ENCODE results near the gene NFATC2. TPM values are rescaled to one million over a fixed set of nuclear protein-coding genes. Genes with fewer than 3 reads are reported as not detected.

The NFATC2 gene
- total RNA-seq, 1 donor from 2014 or later = not detected

DNA sequence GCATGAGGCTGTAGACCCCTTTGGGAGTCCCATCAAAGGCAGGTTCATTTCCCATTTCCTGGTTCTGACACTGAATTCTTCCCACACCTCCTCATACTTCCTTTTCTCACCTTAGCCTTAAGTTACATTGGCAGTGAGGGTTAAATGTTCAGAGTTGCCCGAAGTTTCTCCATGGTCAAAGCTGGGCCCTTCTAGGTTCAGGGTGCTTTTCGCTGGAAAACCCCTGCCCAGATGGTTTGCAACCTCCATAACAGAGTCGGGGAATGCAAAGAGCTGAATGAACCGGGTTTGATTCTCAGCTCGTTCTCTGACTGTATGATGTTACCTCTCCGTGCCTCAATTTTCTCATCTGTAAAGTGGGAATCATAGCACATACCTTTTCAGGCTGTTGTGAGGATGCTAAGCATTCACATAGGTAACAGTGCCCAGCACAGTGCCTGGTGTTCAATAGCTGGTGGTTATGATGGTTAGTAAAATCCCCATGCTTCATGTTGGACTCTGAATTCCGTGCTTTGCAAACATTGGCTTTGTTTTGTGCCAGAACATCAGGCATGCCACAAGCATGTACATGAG is 149.8 kb downstream of the NFATC2 start:
- Histone ChIP-seq H3K4me3 (ENCODE audit: low read depth, low read length) (no peak overlapping the region), H3K27me3 (ENCODE audit: control insufficient read depth, insufficient read depth, low read length) (peaks cover 6% of the 10 kb centered on the region), H3K36me3 (ENCODE audit: control insufficient read depth, insufficient read depth, low read length) (no peaks in the 10 kb centered on the region)
- FAIRE-seq (no peak), DNase-seq (ENCODE audit: low read depth) (no peak)
- TF ChIP-seq, protein P1, sequence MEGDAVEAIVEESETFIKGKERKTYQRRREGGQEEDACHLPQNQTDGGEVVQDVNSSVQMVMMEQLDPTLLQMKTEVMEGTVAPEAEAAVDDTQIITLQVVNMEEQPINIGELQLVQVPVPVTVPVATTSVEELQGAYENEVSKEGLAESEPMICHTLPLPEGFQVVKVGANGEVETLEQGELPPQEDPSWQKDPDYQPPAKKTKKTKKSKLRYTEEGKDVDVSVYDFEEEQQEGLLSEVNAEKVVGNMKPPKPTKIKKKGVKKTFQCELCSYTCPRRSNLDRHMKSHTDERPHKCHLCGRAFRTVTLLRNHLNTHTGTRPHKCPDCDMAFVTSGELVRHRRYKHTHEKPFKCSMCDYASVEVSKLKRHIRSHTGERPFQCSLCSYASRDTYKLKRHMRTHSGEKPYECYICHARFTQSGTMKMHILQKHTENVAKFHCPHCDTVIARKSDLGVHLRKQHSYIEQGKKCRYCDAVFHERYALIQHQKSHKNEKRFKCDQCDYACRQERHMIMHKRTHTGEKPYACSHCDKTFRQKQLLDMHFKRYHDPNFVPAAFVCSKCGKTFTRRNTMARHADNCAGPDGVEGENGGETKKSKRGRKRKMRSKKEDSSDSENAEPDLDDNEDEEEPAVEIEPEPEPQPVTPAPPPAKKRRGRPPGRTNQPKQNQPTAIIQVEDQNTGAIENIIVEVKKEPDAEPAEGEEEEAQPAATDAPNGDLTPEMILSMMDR (IDR thresholded peaks at IDR 0.05; ENCODE audit: insufficient read depth, low read length, severe bottlenecking) = no peak

DNA sequence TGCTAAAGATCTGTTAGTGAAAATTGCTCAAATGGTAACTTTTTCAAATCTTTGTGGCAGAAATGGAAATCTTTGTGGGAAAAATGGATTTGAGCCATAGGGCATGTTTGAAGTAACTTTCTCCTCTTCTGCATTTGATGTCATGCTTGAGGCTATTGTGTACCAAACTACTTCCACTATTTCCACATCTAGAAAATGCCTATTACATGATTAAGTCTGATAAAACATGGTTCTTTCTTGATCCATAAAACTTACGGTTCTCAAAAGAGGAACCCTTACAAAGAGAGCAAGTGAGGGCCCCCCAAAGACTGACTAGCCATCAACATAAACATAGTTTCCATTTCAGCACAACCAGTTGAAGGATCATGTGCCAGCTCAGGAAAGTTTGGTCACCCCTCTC is 150.6 kb downstream of the NFATC2 start:
- H3K4me3 ChIP-seq (ENCODE audit: low read depth, low read length) = no peak overlapping the region
- peaks cover 6% of the 10 kb centered on the region for H3K27me3 ChIP-seq (ENCODE audit: control insufficient read depth, insufficient read depth, low read length)
- TF ChIP-seq, protein P1 (IDR thresholded peaks at IDR 0.05; ENCODE audit: insufficient read depth, low read length, severe bottlenecking) = no peak
- FAIRE-seq (no peak), DNase-seq (ENCODE audit: low read depth) (no peak)
- no peaks in the 10 kb centered on the region for H3K36me3 ChIP-seq (ENCODE audit: control insufficient read depth, insufficient read depth, low read length)

- Histone ChIP-seq H3K27me3 (ENCODE audit: control insufficient read depth, insufficient read depth, low read length) (peaks cover 6% of the 10 kb centered on the region), H3K36me3 (ENCODE audit: control insufficient read depth, insufficient read depth, low read length) (no peaks in the 10 kb centered on the region), H3K4me3 (ENCODE audit: low read depth, low read length) (no peak overlapping the region)
- FAIRE-seq = no peak
- TF ChIP-seq, protein P1 (IDR thresholded peaks at IDR 0.05; ENCODE audit: insufficient read depth, low read length, severe bottlenecking) = no peak
- no peak for DNase-seq (ENCODE audit: low read depth)
These were observed 152.8 kb downstream of the NFATC2 start for GRCh38 chr20:51389543-51390264.

DNA sequence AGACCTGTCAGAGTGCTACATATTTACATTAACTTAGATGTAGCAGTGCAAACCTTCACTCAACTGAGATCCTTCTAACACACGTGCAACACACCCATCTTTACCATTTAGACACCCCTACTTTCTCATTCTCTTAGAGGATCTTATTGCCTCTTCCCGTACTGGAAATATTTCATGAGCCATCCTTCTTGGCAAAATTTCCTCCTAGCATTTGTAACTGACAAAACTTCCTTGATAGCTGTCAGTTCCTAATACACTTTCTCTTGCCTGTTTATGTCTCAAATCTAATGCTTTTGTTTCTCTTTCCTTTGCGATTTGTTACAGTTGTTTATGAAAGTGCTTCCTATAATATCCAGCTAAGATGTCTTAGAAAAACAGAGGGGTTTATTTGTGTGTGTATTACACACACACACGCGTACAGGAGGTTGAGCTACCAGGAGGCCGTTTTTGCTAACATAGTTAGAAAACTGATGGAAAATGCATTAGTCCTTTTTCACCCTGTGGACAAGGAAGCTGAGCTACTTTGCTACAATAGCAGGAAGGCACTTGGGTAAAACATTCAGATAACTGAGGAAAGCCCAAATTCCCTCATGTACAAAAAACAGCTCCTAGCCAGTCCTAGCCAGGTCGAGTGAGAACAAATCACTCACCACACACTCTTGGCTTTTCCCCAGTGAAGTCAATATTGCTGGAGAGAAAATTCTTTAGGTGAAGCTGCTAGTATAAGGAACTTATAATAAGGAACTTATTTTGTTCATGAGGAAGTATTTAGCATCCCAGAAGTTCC is 153.6 kb downstream of the NFATC2 start:
- H3K4me3 ChIP-seq (ENCODE audit: low read depth, low read length) = no peak overlapping the region
- no peak for FAIRE-seq
- no peaks in the 10 kb centered on the region for H3K36me3 ChIP-seq (ENCODE audit: control insufficient read depth, insufficient read depth, low read length)
- TF ChIP-seq, protein P1 (IDR thresholded peaks at IDR 0.05; ENCODE audit: insufficient read depth, low read length, severe bottlenecking) = no peak
- peaks cover 6% of the 10 kb centered on the region for H3K27me3 ChIP-seq (ENCODE audit: control insufficient read depth, insufficient read depth, low read length)
- peak; percentile 18 for DNase-seq (ENCODE audit: low read depth)

DNA sequence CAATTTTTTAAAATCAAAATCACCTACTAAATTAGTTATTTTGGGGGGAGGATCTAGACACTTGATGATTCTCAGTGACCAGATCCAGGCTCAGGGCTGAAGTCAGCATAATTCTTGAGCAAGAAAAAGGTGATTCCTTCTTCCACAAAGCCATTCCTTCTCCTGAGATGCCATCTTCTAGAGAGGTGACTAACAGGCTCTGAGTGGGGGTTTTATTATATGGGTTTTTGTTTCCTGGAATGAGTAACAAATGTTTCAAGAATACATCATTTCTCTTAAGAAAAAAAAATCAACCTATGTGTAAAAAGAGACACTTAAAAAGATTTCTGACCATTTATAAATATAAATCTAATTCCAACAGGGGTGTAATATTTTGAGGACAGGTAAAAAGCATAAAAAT is 154.3 kb downstream of the NFATC2 start:
- Histone ChIP-seq H3K36me3 (ENCODE audit: control insufficient read depth, insufficient read depth, low read length) (no peaks in the 10 kb centered on the region), H3K27me3 (ENCODE audit: control insufficient read depth, insufficient read depth, low read length) (peaks cover 6% of the 10 kb centered on the region), H3K4me3 (ENCODE audit: low read depth, low read length) (no peak overlapping the region)
- FAIRE-seq (no peak), DNase-seq (ENCODE audit: low read depth) (peak; percentile 87)
- TF ChIP-seq, protein P1 (IDR thresholded peaks at IDR 0.05; ENCODE audit: insufficient read depth, low read length, severe bottlenecking) = no peak

All from bronchial epithelial cell (primary cell).